ENCODE measurements around the gene CCDC66. TPM values are rescaled to one million over a fixed set of nuclear protein-coding genes. Genes with fewer than 3 reads are reported as not detected.

CCDC66 gene
- total and polyA plus RNA-seq, 2 of the 8 experiments (the other 6 are each of a cell fraction or from before 2014, with no cell fraction given): 9.6 to 29.3 TPM

DNA sequence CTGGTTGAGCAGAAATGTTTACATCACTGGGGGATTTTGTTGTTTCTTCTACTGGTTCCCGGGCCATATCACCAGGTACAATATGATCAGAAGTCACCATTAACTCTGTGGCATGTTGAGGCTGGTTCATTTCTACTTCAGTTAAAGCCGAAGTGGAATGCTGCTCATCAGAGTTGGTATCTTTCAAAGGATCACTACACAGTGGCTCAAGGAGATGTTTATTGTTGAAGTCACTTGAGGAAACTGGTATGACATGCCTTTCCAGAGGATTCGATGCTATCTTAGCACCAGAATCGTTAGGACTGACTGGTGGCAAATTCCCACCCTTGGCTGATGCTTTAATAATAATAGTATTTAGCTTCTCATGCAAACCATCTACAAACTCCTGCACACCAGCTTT, 76.2 kb downstream of the CCDC66 start:
- CTCF ChIA-PET (ENCODE audit: partially characterized antibody): no interaction called here
- TF ChIP-seq, protein P1, sequence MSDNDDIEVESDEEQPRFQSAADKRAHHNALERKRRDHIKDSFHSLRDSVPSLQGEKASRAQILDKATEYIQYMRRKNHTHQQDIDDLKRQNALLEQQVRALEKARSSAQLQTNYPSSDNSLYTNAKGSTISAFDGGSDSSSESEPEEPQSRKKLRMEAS (IDR thresholded peaks at IDR 0.05): no peak
- TF ChIP-seq, protein P2, sequence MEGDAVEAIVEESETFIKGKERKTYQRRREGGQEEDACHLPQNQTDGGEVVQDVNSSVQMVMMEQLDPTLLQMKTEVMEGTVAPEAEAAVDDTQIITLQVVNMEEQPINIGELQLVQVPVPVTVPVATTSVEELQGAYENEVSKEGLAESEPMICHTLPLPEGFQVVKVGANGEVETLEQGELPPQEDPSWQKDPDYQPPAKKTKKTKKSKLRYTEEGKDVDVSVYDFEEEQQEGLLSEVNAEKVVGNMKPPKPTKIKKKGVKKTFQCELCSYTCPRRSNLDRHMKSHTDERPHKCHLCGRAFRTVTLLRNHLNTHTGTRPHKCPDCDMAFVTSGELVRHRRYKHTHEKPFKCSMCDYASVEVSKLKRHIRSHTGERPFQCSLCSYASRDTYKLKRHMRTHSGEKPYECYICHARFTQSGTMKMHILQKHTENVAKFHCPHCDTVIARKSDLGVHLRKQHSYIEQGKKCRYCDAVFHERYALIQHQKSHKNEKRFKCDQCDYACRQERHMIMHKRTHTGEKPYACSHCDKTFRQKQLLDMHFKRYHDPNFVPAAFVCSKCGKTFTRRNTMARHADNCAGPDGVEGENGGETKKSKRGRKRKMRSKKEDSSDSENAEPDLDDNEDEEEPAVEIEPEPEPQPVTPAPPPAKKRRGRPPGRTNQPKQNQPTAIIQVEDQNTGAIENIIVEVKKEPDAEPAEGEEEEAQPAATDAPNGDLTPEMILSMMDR (IDR thresholded peaks at IDR 0.05; ENCODE audit: control extremely low read depth in 1 of 3, insufficient read depth in 1 of 3, low read depth in 1 of 3, low read length in 3 of 3): no peak
- TF ChIP-seq MAFK (IDR thresholded peaks at IDR 0.05; ENCODE audit: low read depth, low read length) (no peak), TEAD4 (IDR thresholded peaks at IDR 0.05; ENCODE audit: low read depth, low read length) (no peak), CHD2 (IDR thresholded peaks at IDR 0.05; ENCODE audit: low read length) (no peak), ZNF274 (IDR thresholded peaks at IDR 0.05; ENCODE audit: borderline replicate concordance, extremely low read depth, low read length) (no peak), CREB1 (IDR thresholded peaks at IDR 0.05) (no peak), RNF2 (IDR thresholded peaks at IDR 0.05; ENCODE audit: borderline replicate concordance, low read depth, low read length, missing control alignments, poor library complexity, severe bottlenecking) (no peak), POLR2A (IDR thresholded peaks at IDR 0.05; ENCODE audit: control extremely low read depth in 1 of 2, low read depth in 2 of 2, low read length in 2 of 2) (no peak)
- TF ChIP-seq, protein P3, sequence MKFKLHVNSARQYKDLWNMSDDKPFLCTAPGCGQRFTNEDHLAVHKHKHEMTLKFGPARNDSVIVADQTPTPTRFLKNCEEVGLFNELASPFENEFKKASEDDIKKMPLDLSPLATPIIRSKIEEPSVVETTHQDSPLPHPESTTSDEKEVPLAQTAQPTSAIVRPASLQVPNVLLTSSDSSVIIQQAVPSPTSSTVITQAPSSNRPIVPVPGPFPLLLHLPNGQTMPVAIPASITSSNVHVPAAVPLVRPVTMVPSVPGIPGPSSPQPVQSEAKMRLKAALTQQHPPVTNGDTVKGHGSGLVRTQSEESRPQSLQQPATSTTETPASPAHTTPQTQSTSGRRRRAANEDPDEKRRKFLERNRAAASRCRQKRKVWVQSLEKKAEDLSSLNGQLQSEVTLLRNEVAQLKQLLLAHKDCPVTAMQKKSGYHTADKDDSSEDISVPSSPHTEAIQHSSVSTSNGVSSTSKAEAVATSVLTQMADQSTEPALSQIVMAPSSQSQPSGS (IDR thresholded peaks at IDR 0.05; ENCODE audit: low read length): no peak

More for the DNA sequence above, 76.2 kb downstream of the CCDC66 start:
- Histone ChIP-seq H3K79me1 (ENCODE audit: low read depth, low read length) (no peaks in the 10 kb centered on the region; the same call in 1 of the 2 replicates), H3K4ac (replicated peaks; ENCODE audit: insufficient read length, low read depth, low read length) (no peak overlapping the region), H3K36me3 (ENCODE audit: control insufficient read depth in 2 of 4, insufficient read depth in 4 of 4, low read length in 3 of 4) (peaks cover 7 to 39% (median 12%) of the 10 kb centered on the region in 4 experiments; a peak in 7 of 8 replicates), H3K56ac (replicated peaks; ENCODE audit: insufficient read length, low read depth, low read length) (no peak overlapping the region), H3K23me2 (ENCODE audit: low read depth, low read length) (no peaks in the 10 kb centered on the region), H3K9me3 (ENCODE audit: insufficient read depth in 2 of 2, low read depth in 1 of 2, low read length in 1 of 2) (no peaks in the 10 kb centered on the region), H3K79me2 (ENCODE audit: control insufficient read depth in 1 of 2, insufficient read depth in 2 of 2, low read length in 2 of 2) (no peaks in the 10 kb centered on the region), H3K27ac (ENCODE audit: low read depth, low read length) (no peak overlapping the region), H2BK120ac (replicated peaks; ENCODE audit: low read depth, low read length) (no peak overlapping the region), H3K4me2 (ENCODE audit: insufficient read depth in 1 of 2, low read depth in 2 of 2, low read length in 2 of 2) (no peak overlapping the region), H3K14ac (ENCODE audit: insufficient read length) (no peak overlapping the region), H4K20me1 (replicated peaks in 1 of 2; ENCODE audit: control insufficient read depth in 1 of 2, insufficient read depth in 2 of 2, low read length in 2 of 2) (peaks cover 0 to 2% of the 10 kb centered on the region in 2 experiments), H3K27me3 (replicated peaks in 1 of 4; ENCODE audit: control insufficient read depth in 3 of 4, extremely low read depth in 1 of 4, insufficient read depth in 3 of 4, low read length in 3 of 4) (no peaks in the 10 kb centered on the region), H2BK15ac (ENCODE audit: low read length) (no peak overlapping the region), H3K9ac (replicated peaks in 1 of 4; ENCODE audit: extremely low read depth in 1 of 4, low read depth in 3 of 4, low read length in 3 of 4) (no peak overlapping the region), H2AFZ (ENCODE audit: low read length) (no peak overlapping the region), H2BK20ac (ENCODE audit: low read length) (no peak overlapping the region), H3K4me3 (ENCODE audit: extremely low read depth in 1 of 4, insufficient read depth in 2 of 4, low read depth in 3 of 4, low read length in 4 of 4) (no peak overlapping the region), H2BK5ac (ENCODE audit: low read depth, low read length) (no peak overlapping the region), H3K23ac (ENCODE audit: insufficient read length) (no peak overlapping the region), H3K18ac (ENCODE audit: extremely low read depth, low read length) (no peak overlapping the region), H4K91ac (replicated peaks; ENCODE audit: insufficient read length, low read length) (no peak overlapping the region), H4K5ac (ENCODE audit: insufficient read length, low read depth, low read length) (no peak overlapping the region), H3K4me1 (replicated peaks in 1 of 4; ENCODE audit: control insufficient read depth in 3 of 4, insufficient read depth in 4 of 4, low read length in 3 of 4) (no peaks in the 10 kb centered on the region), H2BK12ac (ENCODE audit: low read depth, low read length) (no peak overlapping the region), H2AK5ac (ENCODE audit: low read depth, low read length) (no peak overlapping the region), H4K8ac (ENCODE audit: extremely low read depth, insufficient read depth, low read length) (no peak overlapping the region)
- FAIRE-seq (no peak), DNase-seq (ENCODE audit: low read depth in 1 of 2, low spot score in 2 of 2) (no peak)
- 81% methylated on average over 4 of the region's 4 CpGs; no CpG with 5 or more reads in 1 of the 2 experiments for WGBS, 2 experiments (ENCODE audit: extremely low coverage in 1 of 2, insufficient coverage in 1 of 2, insufficient read length in 1 of 2, insufficient replicate concordance in 2 of 2, low coverage in 1 of 2, low lambda C conversion rate in 2 of 2, missing lambda C conversion rate in 1 of 2)
- POLR2A ChIA-PET (ENCODE audit: partially characterized antibody): interaction anchor here (0.8 kb wide), 1 partner anchor 9 kb away, joined by 3 read pairs; no protein-coding TSS in a partner anchor
